Activated CD4-positive, CD25-positive, alpha-beta regulatory T cell (primary cell): Measurements from ENCODE around the gene SYT2.
"Not testable (repeated sequence)": the region's sequence is repeated elsewhere in the genome, so short reads cannot be mapped to it uniquely, and the experiment has no call there.

Experiments used
- DNase-seq, 4 experiments: peaks; one replicate each; lab custom pipeline; 2025; lab: John Stamatoyannopoulos, UW

The SYT2 gene

GRCh38 chr1:202569393-202570322 lies 140.6 kb downstream of the SYT2 start:
- no peak for DNase-seq

GRCh38 chr1:202568826-202569225 lies 141.4 kb downstream of the SYT2 start:
- no peak for DNase-seq

DNA sequence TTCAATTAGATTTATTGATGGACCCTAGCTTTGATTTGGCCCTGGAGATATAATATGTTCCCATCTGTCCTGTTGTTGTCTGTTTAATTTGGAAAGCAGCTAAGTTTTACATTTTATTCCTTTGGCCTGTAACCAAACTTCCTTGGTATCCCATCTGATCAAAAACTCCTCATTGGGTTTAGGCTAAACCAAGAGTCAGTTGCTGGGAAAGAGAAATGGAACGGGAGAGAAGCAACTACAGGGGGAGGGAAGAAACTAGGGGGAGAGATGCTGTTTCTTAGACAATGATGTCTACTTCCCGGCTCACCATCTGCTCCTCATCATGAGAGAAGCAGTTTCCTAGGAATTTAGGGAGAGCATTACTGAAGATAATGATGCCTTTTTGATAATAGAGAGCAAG lies 141.8 kb downstream of the SYT2 start:
- no peak for DNase-seq

- no peak for DNase-seq
Measured at GRCh38 chr1:202567738-202568137, 142.5 kb downstream of the SYT2 start.

DNA sequence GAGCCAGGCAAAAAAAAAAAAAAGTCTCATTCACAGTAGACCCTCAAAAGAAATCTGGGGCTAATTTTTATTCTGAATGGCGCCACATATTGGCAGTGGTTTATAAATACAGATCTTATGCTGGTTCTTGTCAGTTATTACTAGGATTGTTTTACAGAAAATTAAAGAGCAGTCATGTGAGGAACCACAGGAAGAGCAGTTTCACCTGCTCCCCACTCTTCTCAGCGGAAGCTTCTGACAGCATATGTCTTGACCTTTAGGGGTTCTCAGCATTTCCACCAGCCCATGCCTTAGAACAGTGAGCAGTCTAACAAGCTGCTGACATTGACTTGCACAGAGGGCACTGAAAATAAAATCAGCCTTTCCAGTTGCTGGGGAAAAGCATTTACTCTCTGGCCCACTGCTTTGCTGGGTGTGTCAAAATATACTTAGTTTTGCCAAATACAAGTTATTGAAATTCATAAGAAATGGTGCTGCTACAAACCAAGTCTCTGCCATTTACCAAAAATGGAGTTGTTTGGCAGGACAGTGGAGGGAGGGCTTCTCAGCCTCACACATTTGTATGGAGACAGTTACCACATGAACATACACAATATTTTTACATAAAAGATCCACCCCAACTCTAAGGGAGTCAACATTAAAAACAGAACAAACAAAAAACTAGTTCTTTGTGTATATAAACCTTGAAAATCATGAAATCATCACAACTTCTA lies 144.2 kb downstream of the SYT2 start:
- no peak for DNase-seq

DNA sequence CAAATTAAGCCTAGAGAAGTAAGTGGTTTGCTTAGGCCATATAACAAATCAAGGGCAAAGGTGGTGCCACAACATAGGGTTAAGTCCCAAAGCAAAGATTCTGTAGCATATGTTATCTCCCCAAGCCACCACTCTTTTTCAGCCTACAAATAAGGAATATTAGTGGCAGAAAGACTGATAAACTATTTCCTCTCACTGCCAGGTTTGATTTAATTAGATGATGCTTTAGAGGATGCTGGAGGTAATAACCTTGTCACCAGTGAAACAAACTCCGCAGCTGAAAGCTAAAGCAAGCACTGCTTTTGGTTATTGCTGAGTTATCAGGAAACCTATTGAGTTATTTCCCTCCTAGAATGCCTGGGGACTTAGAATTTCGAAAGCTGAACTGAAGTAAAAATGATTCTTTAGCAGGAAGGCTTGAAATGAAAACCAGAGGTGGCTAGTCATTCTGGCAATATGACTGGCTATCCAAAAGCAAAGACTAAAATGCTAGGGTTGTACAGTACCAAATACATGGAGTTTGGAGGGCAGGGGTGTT lies 145.2 kb downstream of the SYT2 start:
- DNase-seq = no peak

- DNase-seq = no peak
Measured at GRCh38 chr1:202563818-202564217, 146.4 kb downstream of the SYT2 start.

GRCh38 chr1:202562444-202563060 lies 147.7 kb downstream of the SYT2 start:
- no peak for DNase-seq

GRCh38 chr1:202561726-202562443 lies 148.4 kb downstream of the SYT2 start:
- no peak for DNase-seq

- DNase-seq = no peak
Measured at GRCh38 chr1:202561240-202561639, 149.0 kb downstream of the SYT2 start.

DNA sequence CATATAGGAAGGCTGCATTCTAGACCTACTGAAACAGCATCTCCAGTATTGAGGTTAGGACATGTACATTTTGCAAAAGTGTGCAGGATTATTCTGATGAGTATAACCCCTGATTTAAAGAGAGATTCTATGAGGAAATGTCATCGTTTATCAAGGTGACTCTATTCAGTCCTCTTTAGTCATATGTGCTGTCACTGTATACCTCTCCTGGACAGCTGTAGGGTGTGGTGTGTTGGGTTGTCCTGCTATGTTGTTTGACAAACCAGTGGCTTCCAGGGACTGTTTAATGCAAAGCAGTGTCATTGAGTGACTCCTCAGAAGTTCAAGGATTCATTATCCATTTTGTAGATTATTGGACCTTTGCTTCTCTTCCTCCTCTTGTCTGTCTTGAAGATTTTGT lies 152.6 kb downstream of the SYT2 start:
- DNase-seq = not testable (repeated sequence)

DNA sequence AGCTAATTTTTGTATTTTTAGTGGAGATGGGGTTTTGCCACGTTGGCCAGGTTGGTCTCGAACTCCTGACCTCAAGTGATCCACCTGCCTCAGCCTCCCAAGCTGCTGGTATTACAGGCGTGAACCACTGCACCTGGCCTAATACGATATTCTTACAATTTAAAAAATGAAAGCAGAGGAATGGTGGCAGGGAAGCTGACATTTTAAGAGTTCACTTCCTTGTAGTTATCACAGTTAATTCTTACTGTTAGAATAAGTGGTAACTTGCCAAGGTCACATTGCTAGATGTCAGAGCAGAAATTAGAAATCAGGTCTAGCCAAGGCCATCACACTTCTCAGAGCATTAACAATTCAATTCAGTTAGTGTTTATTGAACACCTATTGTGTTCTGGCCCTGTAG lies 154.2 kb downstream of the SYT2 start:
- not testable (repeated sequence) for DNase-seq

- DNase-seq = not testable (repeated sequence)
Measured at GRCh38 chr1:202554619-202555018, 155.6 kb downstream of the SYT2 start.

DNA sequence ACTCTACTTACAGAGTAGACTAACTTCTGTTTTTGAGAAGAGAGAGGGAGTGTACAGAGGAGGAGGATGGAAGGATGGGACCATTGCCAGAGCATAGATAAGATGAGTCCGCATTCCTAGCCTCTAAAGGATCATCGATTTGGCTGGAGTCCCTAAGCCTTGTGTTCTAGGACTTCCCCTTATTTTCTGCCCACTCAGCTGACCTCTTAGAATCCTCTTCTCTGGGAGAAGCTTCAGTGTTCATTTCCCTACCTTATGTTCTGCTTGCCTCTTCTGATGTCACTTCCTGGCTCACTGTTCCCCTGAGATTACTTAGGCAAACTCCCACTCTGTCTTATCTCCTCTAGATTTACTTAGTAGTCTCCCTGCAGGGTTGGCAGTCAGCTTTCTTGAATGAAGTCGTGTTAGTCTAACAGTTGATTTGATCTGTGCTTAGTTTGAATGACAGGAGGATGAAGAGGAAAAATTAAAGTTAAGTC lies 156.7 kb downstream of the SYT2 start:
- DNase-seq = no peak

DNA sequence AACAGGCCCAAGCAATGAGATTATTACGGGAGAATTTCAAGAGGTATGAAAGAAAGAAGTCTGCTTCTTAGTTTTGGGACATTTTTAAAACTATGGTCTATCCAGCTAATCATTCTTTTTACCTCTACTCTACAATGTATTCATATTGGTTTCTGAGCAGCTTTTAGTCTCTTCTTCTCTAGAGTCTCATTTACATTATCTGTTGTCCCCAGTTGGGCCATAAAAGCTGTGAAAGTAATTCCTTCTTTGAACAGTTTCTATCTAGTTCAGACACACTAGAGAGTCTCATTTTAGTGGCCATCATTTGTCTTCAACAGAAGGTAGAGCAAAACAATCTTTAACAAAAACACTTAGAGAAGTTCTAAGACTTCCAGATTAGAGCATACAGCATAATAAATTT lies 157.2 kb downstream of the SYT2 start:
- not testable (repeated sequence) for DNase-seq

DNA sequence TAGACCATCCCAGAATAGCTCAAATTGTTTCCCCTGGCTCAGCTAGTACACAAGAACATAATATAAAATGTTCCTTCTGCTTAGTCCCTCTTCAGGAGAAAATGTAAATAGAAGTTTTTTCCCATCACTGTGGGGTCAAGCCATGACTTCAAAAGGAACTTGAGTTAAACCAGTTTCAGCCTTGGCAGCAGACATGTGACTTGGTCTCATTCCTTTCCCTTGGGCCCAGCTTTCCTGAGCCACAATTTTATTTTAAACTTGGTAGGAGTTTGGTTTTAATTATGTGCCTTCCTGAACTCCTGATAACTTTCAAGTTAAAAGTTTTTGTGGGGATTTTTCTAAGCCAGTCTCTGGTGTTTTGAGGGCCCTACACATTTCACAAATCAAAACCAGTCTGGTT lies 157.6 kb downstream of the SYT2 start:
- not testable (repeated sequence) for DNase-seq

DNA sequence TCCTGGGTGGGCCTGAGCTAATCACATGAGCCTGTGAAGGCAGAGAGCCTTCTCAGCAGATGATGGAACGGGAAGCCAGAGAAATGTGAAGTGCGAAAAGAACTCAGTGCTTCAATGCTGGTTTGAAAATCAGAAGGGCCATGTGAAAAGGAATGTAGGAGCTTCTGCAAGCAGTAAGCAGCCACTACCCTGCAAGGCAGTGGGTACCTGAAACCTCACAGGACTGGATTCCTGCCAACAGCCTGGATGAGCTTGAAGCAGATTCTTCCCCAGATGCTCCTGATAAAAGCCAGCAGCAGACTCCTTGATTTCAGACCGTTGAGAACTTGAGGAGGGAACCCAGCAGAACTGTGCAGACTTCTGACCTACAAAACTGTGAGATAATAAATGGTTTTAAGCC lies 158.6 kb downstream of the SYT2 start:
- no peak for DNase-seq

- not testable (repeated sequence) for DNase-seq
Measured at GRCh38 chr1:202550088-202550487, 160.2 kb downstream of the SYT2 start.

GRCh38 chr1:202547215-202547614 lies 163.0 kb downstream of the SYT2 start:
- DNase-seq = no peak

GRCh38 chr1:202546796-202547195 lies 163.5 kb downstream of the SYT2 start:
- DNase-seq = not testable (repeated sequence)

DNA sequence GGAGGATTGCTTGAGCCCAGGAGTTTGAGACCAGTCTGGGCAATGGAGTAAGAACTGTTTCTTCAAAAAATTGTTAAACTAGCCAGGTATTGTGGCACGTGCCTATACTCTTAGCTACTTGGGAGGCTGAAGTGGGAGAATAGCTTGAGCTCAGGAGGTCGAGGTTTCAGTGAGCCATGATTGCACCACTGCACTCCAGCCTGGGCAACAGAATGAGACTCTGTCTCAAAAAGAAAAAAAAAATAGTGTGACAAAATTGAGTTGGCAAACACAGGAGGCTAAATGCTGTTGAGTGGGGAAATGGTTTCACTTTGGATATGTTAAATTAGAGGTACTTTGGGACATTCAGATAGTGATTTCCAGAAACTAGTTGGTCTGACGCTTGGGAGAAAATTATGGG lies 163.9 kb downstream of the SYT2 start:
- not testable (repeated sequence) for DNase-seq
